HCT116 (cell line): ENCODE results near the gene MMRN1. TPM values are rescaled to one million over a fixed set of nuclear protein-coding genes. Genes with fewer than 3 reads are reported as not detected.

Source experiments
- ATAC-seq: fragments of 200-7000 bp; cut with Tn5 transposase; 2 replicates; pipeline ENCODE4 v1.9.1; 2020; ENCODE audit warnings: mild to moderate bottlenecking, moderate library complexity
- BruUV-seq: library from RNA; stranded (reverse); fragments of 400-500 nt; replicated peaks from 2 replicates; lab custom pipeline; 2021; lab: Mats Ljungman, UMichigan
- CTCF ChIA-PET: fragments of 300-600 bp; sonication (Branson Sonifier 250); formaldehyde crosslinking; loops from one replicate; lab custom pipeline; 2021; ENCODE audit warnings: antibody characterized with exemption; lab: Charles Lee
- POLR2A ChIA-PET: fragments of 300-600, 350-600 bp; sonication (Branson Sonifier 250); formaldehyde crosslinking; loops from one replicate; lab custom pipeline; 2021; ENCODE audit warnings: antibody characterized with exemption; lab: Charles Lee
- RAD21 ChIA-PET, 2 experiments: fragments of 300-600 bp; sonication (Branson Sonifier 250); formaldehyde crosslinking; loops; one replicate each; lab custom pipeline; 2023; ENCODE audit warnings: low total read pairs in 2 of 2; ENCODE audit not compliant: uncharacterized antibody in 2 of 2, unreplicated experiment in 2 of 2, low non-redundant PET in 1 of 2; lab: Charles Lee
- DNase-seq: peaks from one replicate; pipeline ENCODE4 v3.0.0-alpha.2; 2010; ENCODE audit warnings: low read depth, low spot score
- H2AFZ ChIP-seq: fragments of 200-600 bp; shearing (Covaris generic), sonication (generic); 2 replicates; pipeline ENCODE4 v1.6.1; 2017; ENCODE audit warnings: low read depth, mixed run types, mixed read lengths, antibody characterized with exemption, low read length; ENCODE audit not compliant: poor library complexity, severe bottlenecking
- H3K27ac ChIP-seq: 2 replicates; pipeline ENCODE4 v1.5.1; 2012; ENCODE audit warnings: low read depth, low read length
- H3K27me3 ChIP-seq: fragments of 200-600 bp; sonication (generic); 2 replicates; pipeline ENCODE4 v1.6.1; 2016; ENCODE audit warnings: mixed run types, low read length, mixed read lengths; ENCODE audit not compliant: insufficient read depth
- H3K36me3 ChIP-seq, 2 experiments: fragments of 200-500 bp in 1 of 2; fragments of 200-600 bp in 1 of 2; sonication (Bioruptor generic) in 1 of 2; sonication (generic) in 1 of 2; 2 replicates each; pipeline versions ENCODE4 v1.5.1 to v1.6.1; 2014 to 2016; ENCODE audit warnings: low read length in 2 of 2, inconsistent platforms in 1 of 2, mixed read lengths in 1 of 2, mixed run types in 1 of 2; ENCODE audit not compliant: insufficient read depth in 2 of 2, control insufficient read depth in 1 of 2
- H3K4me1 ChIP-seq, 2 experiments: fragments of 200-600 bp in 1 of 2; sonication (generic) in 1 of 2; 2 replicates each; pipeline versions ENCODE4 v1.5.1 to v1.6.1; 2012 to 2017; ENCODE audit warnings: low read length in 2 of 2, inconsistent platforms in 1 of 2, mild to moderate bottlenecking in 1 of 2, mixed read lengths in 1 of 2, mixed run types in 1 of 2, moderate library complexity in 1 of 2; ENCODE audit not compliant: insufficient read depth in 2 of 2, control insufficient read depth in 1 of 2
- H3K4me2 ChIP-seq: fragments of 200-600 bp; sonication (generic); 2 replicates; pipeline ENCODE4 v1.6.1; 2017; ENCODE audit warnings: mixed run types, low read length, mixed read lengths
- H3K4me3 ChIP-seq, 2 experiments: fragments of 200-600 bp in 1 of 2; sonication (generic) in 1 of 2; replicated peaks in 1 of 2; 2 replicates each; pipeline ENCODE4 v1.5.1; 2011 to 2016; ENCODE audit warnings: low read length in 2 of 2, control low read depth in 1 of 2, low read depth in 1 of 2, mild to moderate bottlenecking in 1 of 2, mixed read lengths in 1 of 2, mixed run types in 1 of 2
- H3K79me2 ChIP-seq: fragments of 200-600 bp; sonication (generic); 2 replicates; pipeline ENCODE4 v1.6.1; 2017; ENCODE audit warnings: mild to moderate bottlenecking, mixed run types, low read length, moderate library complexity, mixed read lengths; ENCODE audit not compliant: insufficient read depth
- H3K9ac ChIP-seq: fragments of 200-600 bp; sonication (generic); 2 replicates; pipeline ENCODE4 v1.6.1; 2016; ENCODE audit warnings: low read length, mixed read lengths
- H3K9me2 ChIP-seq: fragments of 200-600 bp; sonication (generic), shearing (Covaris generic); 2 replicates; pipeline ENCODE4 v1.6.1; 2017; ENCODE audit warnings: mixed run types, mild to moderate bottlenecking, moderate library complexity; ENCODE audit not compliant: insufficient read depth
- H3K9me3 ChIP-seq, 2 experiments: fragments of 200-500 bp in 1 of 2; fragments of 200-600 bp in 1 of 2; sonication (Bioruptor generic) in 1 of 2; sonication (generic) in 1 of 2; 2 replicates each; pipeline ENCODE4 v1.6.1; 2014 to 2017; ENCODE audit warnings: low read length in 2 of 2, mixed read lengths in 2 of 2, inconsistent platforms in 1 of 2, low read depth in 1 of 2, mild to moderate bottlenecking in 1 of 2, mixed run types in 1 of 2, moderate library complexity in 1 of 2; ENCODE audit not compliant: control insufficient read depth in 1 of 2, insufficient read depth in 1 of 2
- H4K20me1 ChIP-seq: fragments of 200-600 bp; sonication (generic), shearing (Covaris generic); 2 replicates; pipeline ENCODE4 v1.6.1; 2017; ENCODE audit warnings: mixed run types, mild to moderate bottlenecking, moderate library complexity; ENCODE audit not compliant: insufficient read depth
- ATF3 ChIP-seq: IDR thresholded peaks from 2 replicates; pipeline ENCODE4 v1.6.1; 2012
- CBX3 ChIP-seq: IDR thresholded peaks from 2 replicates; pipeline ENCODE4 v1.6.1; 2012; ENCODE audit warnings: low read depth
- CEBPB ChIP-seq: IDR thresholded peaks from 2 replicates; pipeline ENCODE4 v1.6.1; 2012; ENCODE audit warnings: low read depth
- ELF1 ChIP-seq: IDR thresholded peaks from 2 replicates; pipeline ENCODE4 v1.6.1; 2012; ENCODE audit warnings: low read depth, borderline replicate concordance
- EZH2phosphoT487 ChIP-seq: fragments of 200-600 bp; IDR thresholded peaks from 2 replicates; pipeline ENCODE4 v1.6.1; 2018; ENCODE audit warnings: antibody characterized with exemption, borderline replicate concordance
- JUND ChIP-seq: IDR thresholded peaks from 2 replicates; pipeline ENCODE4 v1.6.1; 2012
- POLR2A ChIP-seq: IDR thresholded peaks from 2 replicates; pipeline ENCODE4 v1.7.0; 2011; ENCODE audit warnings: borderline replicate concordance; ENCODE audit not compliant: insufficient read depth, insufficient read length; ENCODE audit errors: extremely low read depth
- REST ChIP-seq: IDR thresholded peaks from 2 replicates; pipeline ENCODE4 v1.6.1; 2012; ENCODE audit warnings: low read depth
- SIN3A ChIP-seq: IDR thresholded peaks from 2 replicates; pipeline ENCODE4 v1.6.1; 2012; ENCODE audit warnings: low read depth
- SRF ChIP-seq: IDR thresholded peaks from 2 replicates; pipeline ENCODE4 v1.6.1; 2012; ENCODE audit warnings: low read depth
- TCF7L2 ChIP-seq: IDR thresholded peaks from 2 replicates; pipeline ENCODE4 v1.7.0; 2011; ENCODE audit warnings: borderline replicate concordance, inconsistent platforms; ENCODE audit not compliant: insufficient read depth, insufficient read length; ENCODE audit errors: extremely low read depth
- YY1 ChIP-seq: IDR thresholded peaks from 2 replicates; pipeline ENCODE4 v1.6.1; 2011; ENCODE audit warnings: low read length, low read depth, moderate library complexity, mild to moderate bottlenecking; ENCODE audit not compliant: insufficient replicate concordance; ENCODE audit errors: extremely low read depth
- ZBTB33 ChIP-seq: IDR thresholded peaks from 2 replicates; pipeline ENCODE4 v1.6.1; 2011; ENCODE audit warnings: mild to moderate bottlenecking, low read length, moderate library complexity; ENCODE audit not compliant: insufficient replicate concordance; ENCODE audit errors: extremely low read depth
- ZFX ChIP-seq: fragments of 450-650 bp; IDR thresholded peaks from 2 replicates; pipeline ENCODE4 v1.6.1; 2017
- ZNF274 ChIP-seq: fragments of 200-500 bp; sonication (Bioruptor generic); IDR thresholded peaks from 2 replicates; pipeline ENCODE4 v1.6.1; 2014; ENCODE audit warnings: mild to moderate bottlenecking, low read depth, low read length, inconsistent platforms
- intact Hi-C: fragments of 100-400 bp; cut with micrococcal nuclease; formaldehyde crosslinking; loops from 2 replicates; pipeline ENCODE4 v1.10.0; 2022
- total RNA-seq: library from RNA; stranded (reverse); gene quantifications from one replicate; pipeline ENCODE4 v1.2.1, GENCODE V29; 2021; ENCODE audit not compliant: unreplicated experiment
- TF ChIP-seq, protein P1 (sequence below), 3 experiments: fragments of 200-600 bp in 1 of 3; sonication (generic) in 1 of 3; IDR thresholded peaks in 2 of 3; conservative IDR thresholded peaks in 1 of 3; 2 replicates each; pipeline ENCODE4 v1.5.1; 2012 to 2017; ENCODE audit warnings: low read depth in 2 of 3, low read length in 2 of 3, antibody characterized with exemption in 1 of 3, borderline replicate concordance in 1 of 3, control low read depth in 1 of 3, mild to moderate bottlenecking in 1 of 3, mixed read lengths in 1 of 3, mixed run types in 1 of 3, moderate library complexity in 1 of 3; ENCODE audit not compliant: insufficient read depth in 1 of 3

Gene MMRN1
- total RNA-seq, 1 experiment from 2014 or later: 0.12 TPM

- H3K4me2 ChIP-seq: no peak overlapping the region
- BruUV-seq: no TSS peak
- ATAC-seq (no peak), DNase-seq (no peak)
- no peaks in the 10 kb centered on the region for H3K4me1 ChIP-seq
- H3K9ac ChIP-seq: no peak overlapping the region
- ChIA-PET POLR2A (no interaction called here), CTCF (no interaction called here), RAD21 (no interaction called here)
- H3K36me3 ChIP-seq: no peaks in the 10 kb centered on the region
- no peaks in the 10 kb centered on the region for H3K79me2 ChIP-seq
- H3K9me2 ChIP-seq: no peaks in the 10 kb centered on the region
- no peak overlapping the region for H3K27ac ChIP-seq
- intact Hi-C loops: no loop called here
- H2AFZ ChIP-seq: no peak overlapping the region
- no peaks in the 10 kb centered on the region for H3K9me3 ChIP-seq
- no peak overlapping the region for H3K4me3 ChIP-seq
- no peaks in the 10 kb centered on the region for H4K20me1 ChIP-seq
- H3K27me3 ChIP-seq: no peaks in the 10 kb centered on the region
- TF ChIP-seq YY1 (no peak), SRF (no peak), ATF3 (no peak), JUND (no peak), ZFX (no peak), POLR2A (no peak), ZNF274 (no peak), CBX3 (no peak), SIN3A (no peak), EZH2phosphoT487 (no peak), ZBTB33 (no peak), ELF1 (no peak), CEBPB (no peak), TCF7L2 (no peak), REST (no peak)
- TF ChIP-seq, protein P1, sequence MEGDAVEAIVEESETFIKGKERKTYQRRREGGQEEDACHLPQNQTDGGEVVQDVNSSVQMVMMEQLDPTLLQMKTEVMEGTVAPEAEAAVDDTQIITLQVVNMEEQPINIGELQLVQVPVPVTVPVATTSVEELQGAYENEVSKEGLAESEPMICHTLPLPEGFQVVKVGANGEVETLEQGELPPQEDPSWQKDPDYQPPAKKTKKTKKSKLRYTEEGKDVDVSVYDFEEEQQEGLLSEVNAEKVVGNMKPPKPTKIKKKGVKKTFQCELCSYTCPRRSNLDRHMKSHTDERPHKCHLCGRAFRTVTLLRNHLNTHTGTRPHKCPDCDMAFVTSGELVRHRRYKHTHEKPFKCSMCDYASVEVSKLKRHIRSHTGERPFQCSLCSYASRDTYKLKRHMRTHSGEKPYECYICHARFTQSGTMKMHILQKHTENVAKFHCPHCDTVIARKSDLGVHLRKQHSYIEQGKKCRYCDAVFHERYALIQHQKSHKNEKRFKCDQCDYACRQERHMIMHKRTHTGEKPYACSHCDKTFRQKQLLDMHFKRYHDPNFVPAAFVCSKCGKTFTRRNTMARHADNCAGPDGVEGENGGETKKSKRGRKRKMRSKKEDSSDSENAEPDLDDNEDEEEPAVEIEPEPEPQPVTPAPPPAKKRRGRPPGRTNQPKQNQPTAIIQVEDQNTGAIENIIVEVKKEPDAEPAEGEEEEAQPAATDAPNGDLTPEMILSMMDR (IDR thresholded peaks at IDR 0.05 in 2 of 3, conservative IDR thresholded peaks at IDR 0.05 in 1 of 3; ENCODE audit: borderline replicate concordance in 1 of 3, insufficient read depth in 1 of 3, low read depth in 2 of 3, low read length in 2 of 3): no peak
- TF ChIP-seq, all 23 proteins: peak for 0
Measured at GRCh38 chr4:89939994-89940393, 45.3 kb downstream of the MMRN1 start.
